MM.1S (cell line): ENCODE measurements around the gene C2CD4C.

Experiments
- DNase-seq: peaks from one replicate; pipeline ENCODE4 v3.0.0-alpha.2; 2015
- H2AFZ ChIP-seq: fragments of 300-600 bp; sonication (generic); 2 replicates; pipeline ENCODE4 v1.6.0; 2016; ENCODE audit warnings: antibody characterized with exemption, low read length
- H3F3A ChIP-seq: fragments of 300-600 bp; sonication (generic); 2 replicates; pipeline ENCODE4 v1.6.1; 2016; ENCODE audit warnings: mild to moderate bottlenecking, antibody characterized with exemption, low read length, moderate library complexity, mixed read lengths; ENCODE audit not compliant: insufficient read depth
- H3K27ac ChIP-seq: fragments of 300-600 bp; sonication (generic); 2 replicates; pipeline ENCODE4 v1.5.1; 2016; ENCODE audit warnings: mild to moderate bottlenecking, low read length
- H3K27me3 ChIP-seq: fragments of 300-600 bp; sonication (generic); replicated peaks from 2 replicates; pipeline ENCODE4 v1.6.0; 2016; ENCODE audit warnings: low read length; ENCODE audit not compliant: insufficient read depth
- H3K36me3 ChIP-seq: fragments of 300-600 bp; sonication (generic); replicated peaks from 2 replicates; pipeline ENCODE4 v1.6.1; 2016; ENCODE audit warnings: mild to moderate bottlenecking, low read length, mixed read lengths; ENCODE audit not compliant: insufficient read depth
- H3K4me1 ChIP-seq: fragments of 300-600 bp; sonication (generic); 2 replicates; pipeline ENCODE4 v1.6.1; 2016; ENCODE audit warnings: low read length, mixed read lengths
- H3K4me2 ChIP-seq: fragments of 300-600 bp; sonication (generic); 2 replicates; pipeline ENCODE4 v1.6.0; 2016; ENCODE audit warnings: low read depth, low read length
- H3K4me3 ChIP-seq: fragments of 300-600 bp; sonication (generic); 2 replicates; pipeline ENCODE4 v1.5.1; 2016; ENCODE audit warnings: low read length, mixed read lengths
- H3K79me2 ChIP-seq: fragments of 300-600 bp; sonication (generic); 2 replicates; pipeline ENCODE4 v1.6.1; 2016; ENCODE audit warnings: mixed run types, low read length, mixed read lengths
- H3K9ac ChIP-seq: fragments of 300-600 bp; sonication (generic); 2 replicates; pipeline ENCODE4 v1.6.1; 2016; ENCODE audit warnings: low read length, mixed read lengths
- H3K9me2 ChIP-seq: fragments of 300-600 bp; sonication (generic); replicated peaks from 2 replicates; pipeline ENCODE4 v1.6.1; 2016; ENCODE audit warnings: mild to moderate bottlenecking, low read length, mixed read lengths; ENCODE audit not compliant: insufficient read depth
- H3K9me3 ChIP-seq: fragments of 300-600 bp; sonication (generic); replicated peaks from 2 replicates; pipeline ENCODE4 v1.6.1; 2016; ENCODE audit warnings: mild to moderate bottlenecking, low read length, mixed read lengths; ENCODE audit not compliant: insufficient read depth
- H4K20me1 ChIP-seq: fragments of 300-600 bp; sonication (generic); 2 replicates; pipeline ENCODE4 v1.6.1; 2016; ENCODE audit warnings: mild to moderate bottlenecking, low read length, moderate library complexity, mixed read lengths; ENCODE audit not compliant: insufficient read depth
- CTCF ChIP-seq: fragments of 300-600 bp; sonication (generic); IDR thresholded peaks from 2 replicates; pipeline ENCODE4 v1.5.1; 2016; ENCODE audit warnings: antibody characterized with exemption, low read length, mixed read lengths
- EZH2 ChIP-seq: fragments of 300-600 bp; sonication (generic); optimal IDR thresholded peaks from 2 replicates; pipeline ENCODE3; 2017; ENCODE audit warnings: low read depth, mild to moderate bottlenecking, antibody characterized with exemption, low read length, mixed read lengths
- EZH2phosphoT487 ChIP-seq: fragments of 300-600 bp; sonication (generic); IDR thresholded peaks from 2 replicates; pipeline ENCODE4 v1.6.1; 2018; ENCODE audit warnings: antibody characterized with exemption, low read length

Gene C2CD4C

DNA sequence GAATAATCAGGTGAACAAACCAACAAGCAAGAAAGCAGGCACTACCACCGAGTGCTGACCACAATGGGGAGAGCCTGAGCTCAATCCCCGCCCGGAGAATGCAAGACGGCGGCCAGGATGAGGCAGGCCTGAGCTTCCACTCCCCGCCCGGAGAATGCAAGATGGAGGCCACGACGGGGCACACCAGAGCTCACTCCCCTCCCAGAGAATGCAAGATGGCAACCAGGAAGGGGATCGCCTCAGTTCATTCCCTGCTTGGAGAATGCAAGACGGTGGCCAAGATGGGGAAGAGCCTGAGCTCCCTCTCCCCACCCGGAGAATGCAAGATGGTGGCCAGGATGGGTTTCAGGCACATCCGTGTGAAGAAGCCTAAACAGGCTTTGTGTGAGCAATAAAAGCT, 39.7 kb downstream of the C2CD4C start:
- H3K27me3 ChIP-seq = peaks cover 100% of the 10 kb centered on the region
- H3F3A ChIP-seq = no peaks in the 10 kb centered on the region
- TF ChIP-seq CTCF (no peak), EZH2phosphoT487 (no peak), EZH2 (no peak)
- no peaks in the 10 kb centered on the region for H4K20me1 ChIP-seq
- H3K4me1 ChIP-seq = no peaks in the 10 kb centered on the region
- H3K9me2 ChIP-seq = no peaks in the 10 kb centered on the region
- no peaks in the 10 kb centered on the region for H3K79me2 ChIP-seq
- H3K9me3 ChIP-seq = no peaks in the 10 kb centered on the region
- no peak overlapping the region for H2AFZ ChIP-seq
- H3K27ac ChIP-seq = no peak overlapping the region
- H3K9ac ChIP-seq = no peak overlapping the region
- no peak overlapping the region for H3K4me3 ChIP-seq
- no peak overlapping the region for H3K4me2 ChIP-seq
- H3K36me3 ChIP-seq = no peaks in the 10 kb centered on the region
- DNase-seq = no peak

GRCh38 chr19:368630-369024, 40.3 kb downstream of the C2CD4C start:
- H3K9ac ChIP-seq = no peak overlapping the region
- no peak overlapping the region for H3K27ac ChIP-seq
- H3K27me3 ChIP-seq = peaks cover 97% of the 10 kb centered on the region
- no peaks in the 10 kb centered on the region for H3K4me1 ChIP-seq
- no peaks in the 10 kb centered on the region for H4K20me1 ChIP-seq
- H3K4me2 ChIP-seq = no peak overlapping the region
- no peaks in the 10 kb centered on the region for H3K9me2 ChIP-seq
- no peaks in the 10 kb centered on the region for H3F3A ChIP-seq
- H3K9me3 ChIP-seq = no peaks in the 10 kb centered on the region
- H3K36me3 ChIP-seq = no peaks in the 10 kb centered on the region
- H3K4me3 ChIP-seq = no peak overlapping the region
- no peaks in the 10 kb centered on the region for H3K79me2 ChIP-seq
- no peak overlapping the region for H2AFZ ChIP-seq
- TF ChIP-seq EZH2 (no peak), CTCF (no peak), EZH2phosphoT487 (no peak)
- DNase-seq = no peak

DNA sequence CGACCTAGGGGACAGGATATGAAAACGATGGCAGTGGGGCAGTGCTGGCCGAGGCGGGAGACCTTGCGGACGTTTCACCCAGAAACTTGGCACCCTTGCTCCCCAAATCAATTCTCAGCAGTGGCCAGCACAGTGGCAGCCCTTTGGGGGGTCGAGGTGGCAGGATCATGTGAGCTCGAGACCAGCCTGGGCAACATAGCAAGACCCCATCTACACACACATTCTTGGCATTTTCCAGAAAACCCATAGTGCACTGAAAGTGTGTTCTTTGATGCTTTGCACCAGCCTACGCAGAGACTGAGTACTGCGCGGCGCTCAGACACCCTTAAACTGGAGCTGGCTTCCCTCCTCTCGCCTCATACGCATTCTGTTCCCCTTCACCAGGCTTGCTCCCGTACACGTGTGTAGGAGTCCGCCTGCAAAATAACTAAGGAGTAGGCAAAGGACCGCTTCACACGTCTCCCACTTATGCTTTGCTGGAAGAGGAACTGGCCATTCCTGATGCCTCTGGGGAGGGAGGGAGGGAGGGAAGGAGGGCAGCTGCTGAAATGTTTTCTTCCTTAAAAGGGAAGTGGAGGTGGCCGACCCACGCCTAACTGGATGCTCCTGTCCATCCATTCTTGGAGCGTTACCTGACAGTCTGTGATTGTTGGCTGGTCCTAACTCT, 40.9 kb downstream of the C2CD4C start:
- no peaks in the 10 kb centered on the region for H3K9me3 ChIP-seq
- H3K9ac ChIP-seq = no peak overlapping the region
- no peak overlapping the region for H3K4me3 ChIP-seq
- no peak for TF ChIP-seq EZH2
- TF ChIP-seq CTCF = no peak
- TF ChIP-seq EZH2phosphoT487 = no peak
- no peak overlapping the region for H2AFZ ChIP-seq
- H3K36me3 ChIP-seq = no peaks in the 10 kb centered on the region
- H3K79me2 ChIP-seq = no peaks in the 10 kb centered on the region
- H3K27me3 ChIP-seq = peaks cover 96% of the 10 kb centered on the region
- H3K4me2 ChIP-seq = no peak overlapping the region
- no peaks in the 10 kb centered on the region for H3K4me1 ChIP-seq
- H3K9me2 ChIP-seq = no peaks in the 10 kb centered on the region
- no peaks in the 10 kb centered on the region for H3F3A ChIP-seq
- no peak for DNase-seq
- H3K27ac ChIP-seq = no peak overlapping the region
- H4K20me1 ChIP-seq = no peaks in the 10 kb centered on the region
